HG02610 (cell line): ENCODE measurements around the gene CDC34.

ENCODE experiments used
- ATAC-seq: cut with Tn5 transposase; IDR thresholded peaks from one replicate; pipeline ENCODE4 v1.9.1; 2021; ENCODE audit warnings: mild to moderate bottlenecking, moderate library complexity; ENCODE audit not compliant: unreplicated experiment

The CDC34 gene

GRCh38 chr19:531753-532560 is at the start of gene CDC34:
CDC34 (plus strand) TSS chr19:531760; CDS start chr19:531932, 172 bp downstream.
- ATAC-seq: peak; percentile 30

- no peak for ATAC-seq
These were observed 49.1 kb upstream of the CDC34 start for GRCh38 chr19:482186-483041.

GRCh38 chr19:483332-484072 is 48.1 kb upstream of the CDC34 start:
- ATAC-seq: no peak

- ATAC-seq: no peak
These were observed 47.1 kb upstream of the CDC34 start for GRCh38 chr19:484494-484893.

DNA sequence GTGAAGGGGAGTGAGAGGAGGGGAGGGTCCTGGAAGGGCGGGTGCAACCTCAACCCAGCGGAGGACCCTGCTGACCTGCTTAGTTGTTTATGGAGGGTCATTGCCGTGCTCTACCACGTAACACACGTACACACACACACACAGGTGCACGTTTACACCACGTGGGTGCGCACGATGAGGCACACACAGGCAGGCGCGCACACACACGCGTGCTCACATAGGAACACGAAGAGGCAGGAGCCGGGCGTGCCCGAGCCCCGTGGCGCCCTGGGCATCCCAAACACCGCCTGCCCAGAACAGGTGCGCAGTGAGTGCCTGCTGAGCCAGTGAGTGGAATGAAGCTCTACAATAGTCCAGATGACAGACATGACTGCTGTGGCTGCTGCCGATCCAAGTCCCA is 46.5 kb upstream of the CDC34 start:
- ATAC-seq: no peak

DNA sequence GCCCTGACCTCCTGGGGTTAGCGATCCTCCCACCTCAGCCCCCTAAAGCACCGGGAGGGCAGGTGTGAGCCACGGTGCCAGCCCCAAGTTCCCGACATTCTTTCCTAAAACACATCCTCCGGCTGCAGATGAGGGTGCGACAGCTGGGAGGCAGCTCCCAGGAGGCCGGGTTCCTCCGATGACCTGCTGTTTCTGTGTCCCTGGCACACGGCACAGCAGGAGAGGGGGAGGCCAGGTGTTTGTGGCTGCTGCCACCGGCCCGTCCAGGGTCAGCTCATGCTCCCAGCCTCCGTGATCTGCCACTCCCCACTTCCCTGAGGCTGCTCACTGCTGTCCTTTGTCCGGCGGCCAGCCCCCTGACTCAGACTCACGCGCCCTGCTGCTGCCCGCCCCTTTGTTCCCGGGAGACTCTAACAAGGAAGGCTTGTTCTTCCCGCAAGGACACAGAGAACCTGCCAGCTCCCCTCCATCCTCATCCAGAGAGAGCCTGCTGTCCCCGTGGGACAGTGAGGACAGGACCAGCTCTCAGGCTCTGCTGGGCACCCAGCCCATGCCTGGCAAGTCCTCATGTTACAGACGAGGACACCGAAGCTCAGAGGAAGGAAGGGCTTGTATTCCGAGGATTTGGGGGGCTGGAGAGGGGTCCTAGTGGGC is 45.9 kb upstream of the CDC34 start:
- ATAC-seq: no peak

DNA sequence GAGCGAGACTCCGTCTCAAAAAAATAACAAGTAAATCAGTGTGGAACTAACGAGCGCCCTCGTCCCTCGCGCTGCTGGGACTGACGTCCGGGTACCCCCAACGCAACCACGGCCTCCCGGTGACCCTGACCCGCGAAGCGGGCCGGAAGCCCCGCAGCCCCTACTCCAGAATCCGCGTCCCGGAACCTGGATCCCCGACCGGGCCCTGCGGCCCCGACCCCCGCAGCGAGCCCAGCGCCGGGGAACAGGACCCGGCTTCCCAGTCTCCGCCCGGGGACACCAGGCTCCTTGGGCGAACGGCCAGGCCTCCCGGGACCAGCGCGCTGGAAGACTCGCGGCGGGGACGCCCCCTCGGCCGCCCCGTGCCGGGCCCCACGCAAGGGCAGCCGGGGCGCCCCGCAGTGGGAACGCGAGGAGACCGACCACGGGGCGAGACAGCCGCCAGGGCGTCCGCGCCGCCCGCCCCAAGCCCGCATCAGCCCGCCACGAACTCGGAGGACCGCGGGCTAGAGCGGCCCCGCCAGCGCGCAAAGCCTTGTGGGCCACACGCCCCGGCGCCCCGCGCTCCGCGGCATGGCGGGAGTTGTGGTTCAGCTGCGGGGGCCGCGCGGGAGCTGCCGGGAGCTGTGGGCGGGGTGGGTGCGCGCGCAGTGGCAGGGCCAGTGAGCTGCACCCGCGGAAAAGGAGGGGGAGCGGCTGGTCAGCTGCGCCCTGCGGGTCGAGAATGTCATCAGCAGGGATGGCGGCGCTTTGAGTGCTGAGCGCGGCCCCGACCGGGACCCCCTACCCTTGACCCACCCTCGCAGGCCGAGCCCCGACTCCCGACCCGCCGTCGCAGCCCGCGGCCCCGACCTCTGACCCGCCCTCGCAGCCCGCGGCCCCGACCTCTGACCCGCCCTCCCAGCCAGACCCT is 42.8 kb upstream of the CDC34 start:
- peak; percentile 54 for ATAC-seq

DNA sequence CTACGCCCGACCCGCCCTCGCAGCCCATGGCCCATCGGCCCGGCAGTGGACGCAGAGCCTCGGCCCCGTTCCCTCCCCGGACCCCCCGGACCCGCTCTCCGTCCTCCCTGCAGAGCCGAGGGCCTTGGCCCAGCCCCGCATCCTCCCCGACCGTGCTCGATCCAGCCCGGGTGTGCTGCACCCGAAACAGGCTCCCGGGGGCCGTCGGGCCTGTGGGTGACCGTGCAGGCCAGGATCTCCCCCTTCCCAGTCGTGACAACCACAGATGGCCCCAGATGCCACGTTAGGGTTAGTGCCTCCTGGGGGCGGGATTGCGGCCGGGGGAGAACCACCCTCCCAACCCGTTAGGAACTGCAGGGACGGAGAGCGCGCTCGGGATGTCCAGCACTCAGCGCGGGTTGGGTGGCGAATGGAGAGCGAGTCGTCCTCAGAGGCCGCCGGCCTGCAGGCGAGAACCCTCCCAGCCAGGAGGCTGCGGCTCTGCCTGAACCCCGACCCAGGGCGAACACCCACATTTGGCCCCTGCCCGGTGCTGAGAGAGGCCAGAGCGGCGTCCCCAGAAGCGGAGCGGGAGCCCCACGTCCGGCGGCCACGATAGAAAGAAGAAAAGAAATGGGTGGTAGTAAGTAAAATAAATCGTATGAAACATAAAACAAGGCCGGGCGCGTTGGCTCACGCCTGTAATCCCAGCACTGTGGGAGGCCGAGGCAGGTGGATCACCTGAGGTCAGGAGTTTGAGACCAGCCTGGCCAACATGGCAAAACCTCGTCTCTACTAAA is 42.0 kb upstream of the CDC34 start:
- ATAC-seq: no peak

DNA sequence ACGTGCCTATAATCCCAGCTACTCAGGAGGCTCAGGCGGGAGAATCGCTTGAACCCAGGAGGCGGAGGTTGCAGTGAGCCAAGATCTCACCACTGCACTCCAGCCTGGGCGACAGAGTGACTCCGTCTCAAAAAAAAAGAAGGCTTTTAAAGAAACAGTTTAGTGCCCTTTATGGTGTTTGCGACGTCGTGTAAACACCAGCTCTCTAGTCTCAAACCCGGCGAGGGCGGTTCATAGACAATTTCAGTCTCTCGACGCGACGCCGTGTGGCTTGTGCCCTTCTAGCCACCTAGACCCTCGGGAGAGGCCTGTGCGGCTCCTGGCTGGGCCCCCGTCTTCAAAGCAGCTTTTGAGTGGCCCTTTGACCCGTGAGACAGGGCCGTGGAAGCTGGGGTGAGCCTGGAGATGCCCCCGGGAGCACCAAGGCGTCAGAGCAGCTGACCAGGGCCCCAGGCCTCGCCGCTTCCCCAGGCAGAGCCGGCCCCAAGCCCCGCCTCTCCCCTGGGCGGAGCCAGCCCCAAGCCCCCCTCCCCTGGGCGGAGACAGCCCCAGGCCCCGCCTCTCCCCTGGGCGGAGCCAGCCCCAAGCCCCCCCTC is 40.3 kb upstream of the CDC34 start:
- ATAC-seq: no peak

GRCh38 chr19:492091-492531 is 39.4 kb upstream of the CDC34 start:
- no peak for ATAC-seq

DNA sequence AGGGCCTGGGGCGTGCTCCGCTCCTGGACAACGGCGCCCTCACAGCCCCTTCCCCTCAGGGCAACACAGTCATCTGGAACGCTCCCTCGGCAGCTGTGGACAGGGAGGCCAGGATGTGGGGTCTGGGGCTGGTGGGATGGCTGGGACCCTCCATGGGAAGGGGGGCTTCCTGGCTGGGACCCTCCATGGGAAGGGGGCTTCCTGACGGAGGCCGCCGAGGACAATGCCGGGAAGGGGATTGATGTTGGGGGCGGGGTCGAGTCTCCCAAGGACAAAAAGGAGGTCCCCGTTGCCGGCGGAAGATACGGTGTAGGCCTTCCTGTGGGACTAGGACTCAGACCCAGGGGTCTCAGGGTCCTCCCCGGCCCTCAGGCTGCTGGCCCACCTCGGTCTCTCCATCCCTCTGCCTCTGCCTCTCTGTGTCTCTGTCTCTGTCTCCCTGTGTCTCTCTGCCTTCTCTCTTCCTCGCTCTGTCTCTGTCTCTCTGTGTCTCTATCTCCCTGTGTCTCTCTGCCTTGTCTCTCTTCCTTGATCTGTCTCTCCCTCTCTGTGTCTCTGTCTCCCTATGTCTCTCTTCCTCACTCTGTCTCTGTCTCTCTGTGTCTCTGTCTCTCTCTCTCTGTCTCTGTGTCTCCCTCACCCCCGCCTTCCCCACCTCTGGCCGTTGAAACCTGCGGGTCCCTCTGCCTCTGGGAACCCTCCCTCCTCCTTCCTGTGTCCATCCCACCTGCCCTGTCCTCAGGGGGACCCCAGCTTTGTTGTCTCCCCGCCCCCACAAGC is 38.0 kb upstream of the CDC34 start:
- no peak for ATAC-seq

DNA sequence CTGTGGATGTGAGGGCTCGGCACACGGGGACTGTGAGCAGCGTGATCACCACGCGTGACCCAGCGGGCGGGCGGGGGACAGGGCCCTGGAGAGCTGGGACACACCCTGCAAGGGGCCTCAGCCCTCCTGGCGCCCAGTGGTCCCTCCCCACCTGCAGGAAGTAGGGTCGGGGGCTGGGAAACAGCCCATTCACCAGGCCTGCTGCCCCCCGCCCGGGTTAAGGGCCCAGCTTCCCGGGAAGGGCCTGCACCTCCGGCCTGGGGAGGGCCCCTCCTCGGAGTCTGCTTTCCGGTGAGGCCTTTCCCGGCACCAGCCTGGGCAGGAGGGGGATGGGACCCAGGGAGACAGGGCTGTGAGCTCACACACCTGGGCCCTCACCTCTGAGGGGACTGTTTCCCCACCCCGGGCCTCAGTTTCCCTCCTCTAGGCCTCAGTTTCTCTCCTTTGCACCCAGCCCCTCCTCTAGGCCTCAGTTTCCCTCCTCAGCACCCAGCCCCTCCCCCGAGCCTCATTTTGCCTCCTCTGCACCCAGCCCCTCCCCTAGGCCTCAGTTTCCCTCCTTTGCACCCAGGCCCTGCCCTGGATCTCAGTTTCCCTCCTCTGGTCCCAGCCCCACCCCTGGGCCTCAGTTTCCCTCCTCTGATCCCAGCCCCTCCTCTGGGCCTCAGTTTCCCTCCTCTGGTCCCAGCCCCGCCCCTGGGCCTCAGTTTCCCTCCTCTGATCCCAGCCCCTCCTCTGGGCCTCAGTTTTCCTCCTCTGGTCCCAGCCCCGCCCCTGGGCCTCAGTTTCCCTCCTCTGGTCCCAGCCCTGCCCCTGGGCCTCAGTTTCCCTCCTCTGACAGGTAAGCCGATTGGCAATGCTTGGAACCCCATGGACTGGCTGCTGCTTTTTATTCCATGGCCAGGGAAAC is 37.1 kb upstream of the CDC34 start:
- ATAC-seq: no peak

- ATAC-seq: no peak
These were observed 36.5 kb upstream of the CDC34 start for GRCh38 chr19:495081-495401.

DNA sequence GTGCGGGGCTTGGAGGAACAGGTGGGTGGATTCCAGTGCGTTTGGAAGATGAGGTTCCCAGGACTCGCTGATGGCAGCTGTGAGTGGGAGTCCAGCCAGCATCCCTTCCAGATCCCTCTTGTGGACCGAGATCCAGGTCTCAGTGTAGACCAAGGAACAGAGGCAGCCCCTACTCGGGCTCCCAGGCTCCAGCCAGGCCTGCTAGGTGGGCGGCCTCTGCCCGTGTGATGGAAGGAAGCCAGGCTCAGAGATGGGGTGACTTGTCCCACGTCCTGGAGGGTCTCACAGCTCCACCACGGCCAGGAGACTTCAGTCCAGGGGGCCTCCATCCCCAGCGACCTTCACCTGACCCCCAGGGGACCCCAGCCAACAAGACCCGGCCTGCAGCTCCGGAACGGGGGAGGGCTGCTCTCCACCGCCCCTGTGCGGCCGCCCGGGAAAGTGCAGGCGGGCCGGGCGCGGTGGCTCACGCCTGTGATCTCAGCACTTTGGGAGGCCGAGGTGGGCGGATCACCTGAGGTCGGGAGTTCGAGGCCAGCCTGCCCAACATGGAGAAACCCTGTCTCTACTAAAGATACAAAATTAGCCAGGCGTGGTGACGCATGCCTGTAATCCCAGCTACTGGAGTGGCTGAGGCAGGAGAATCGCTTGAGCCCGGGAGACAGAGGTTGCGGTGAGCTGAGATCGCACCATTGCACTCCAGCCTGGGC is 36.0 kb upstream of the CDC34 start:
- ATAC-seq: no peak

- ATAC-seq: no peak
These were observed 35.4 kb upstream of the CDC34 start, which contains the start of gene MADCAM1 for GRCh38 chr19:496112-496665. MADCAM1 (plus strand) TSS chr19:496486; CDS start chr19:496500, 14 bp downstream.

GRCh38 chr19:496986-497385 is 34.6 kb upstream of the CDC34 start:
- no peak for ATAC-seq
